ENCODE results near the gene DCAF17.

DCAF17 gene

GRCh38 chr2:171391532-171391931 is 42.5 kb upstream of the DCAF17 start:
- H3K4me3 ChIP-seq (ENCODE audit: low read depth, low read length): no peak overlapping the region
- TF ChIP-seq CTCF (IDR thresholded peaks at IDR 0.05; ENCODE audit: insufficient read depth, low read depth, low read length, missing control alignments): no peak
- DNase-seq (ENCODE audit: low read depth): no peak

DNA sequence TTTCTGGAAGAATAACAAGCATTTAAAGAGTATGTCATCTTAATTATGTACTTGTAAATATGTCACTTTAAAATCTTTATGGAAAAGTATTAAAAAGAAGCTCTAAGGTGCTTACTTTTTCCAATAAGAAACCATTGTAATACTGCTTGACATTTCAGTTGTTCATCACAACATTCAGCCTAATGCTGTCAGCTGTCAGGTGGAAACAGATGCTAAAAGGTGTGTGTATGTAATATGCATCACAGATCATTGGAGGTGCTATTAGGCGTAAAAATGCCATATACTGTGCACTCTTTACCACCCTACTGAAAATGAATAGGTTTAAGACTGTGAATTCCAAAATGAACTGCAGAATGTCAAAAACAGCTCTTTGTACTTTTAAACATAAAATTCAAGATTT is 40.5 kb upstream of the DCAF17 start:
- DNase-seq (ENCODE audit: low read depth): no peak
- no peak for TF ChIP-seq CTCF (IDR thresholded peaks at IDR 0.05; ENCODE audit: insufficient read depth, low read depth, low read length, missing control alignments)
- H3K4me3 ChIP-seq (ENCODE audit: low read depth, low read length): no peak overlapping the region

DNA sequence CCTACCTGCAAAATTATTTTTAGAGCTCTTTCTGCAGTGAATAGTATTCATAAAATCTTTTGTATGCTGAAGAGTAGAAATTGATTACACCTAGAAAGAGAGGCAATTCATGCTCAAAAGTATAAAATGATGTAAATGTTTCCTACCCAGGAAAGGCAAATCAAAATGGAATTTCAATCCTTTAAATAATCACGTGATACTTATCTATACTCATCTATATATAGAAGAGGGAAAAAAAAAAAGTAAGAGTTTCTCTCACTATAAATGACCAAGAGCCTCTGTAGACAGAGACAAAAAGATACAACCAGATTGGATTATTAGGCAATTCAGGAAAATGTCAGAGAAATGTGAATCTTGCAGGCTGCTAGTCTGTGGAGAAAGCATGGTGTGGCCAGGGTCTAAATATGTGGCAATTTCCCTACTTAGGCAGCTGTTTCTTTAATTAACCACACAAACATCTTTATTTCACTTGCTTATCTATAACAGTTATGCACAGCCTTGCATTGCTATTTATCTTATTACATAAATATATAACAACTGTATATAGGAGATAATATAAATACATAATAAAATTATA is 39.8 kb upstream of the DCAF17 start:
- no peak for DNase-seq (ENCODE audit: low read depth)

DNA sequence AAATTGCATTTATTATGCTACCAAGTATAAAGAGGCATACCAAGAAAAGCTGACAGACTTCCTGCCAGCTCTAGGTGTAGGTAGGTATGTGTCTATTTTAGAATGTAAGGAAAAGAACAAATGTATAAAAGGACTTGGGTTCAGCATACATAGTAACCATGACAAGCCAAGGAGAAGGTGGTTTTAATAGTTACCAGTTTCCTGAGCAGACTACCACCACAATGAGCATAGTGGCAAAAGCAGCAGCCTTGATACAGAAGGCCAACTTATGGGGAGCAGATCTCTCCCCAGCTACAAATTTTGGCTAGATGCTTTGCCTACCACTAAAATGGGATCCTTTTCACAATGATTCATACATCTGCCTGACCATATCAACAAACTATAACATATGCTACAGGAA is 34.7 kb upstream of the DCAF17 start:
- no peak overlapping the region for H3K4me3 ChIP-seq (ENCODE audit: low read depth, low read length)
- no peak for DNase-seq (ENCODE audit: low read depth)
- TF ChIP-seq CTCF (IDR thresholded peaks at IDR 0.05; ENCODE audit: insufficient read depth, low read depth, low read length, missing control alignments): no peak

More for the DNA sequence above, 39.8 kb upstream of the DCAF17 start:
- no peak for TF ChIP-seq CTCF (IDR thresholded peaks at IDR 0.05; ENCODE audit: insufficient read depth, low read depth, low read length, missing control alignments)
- H3K4me3 ChIP-seq (ENCODE audit: low read depth, low read length): no peak overlapping the region

GRCh38 chr2:171400395-171400794 is 33.6 kb upstream of the DCAF17 start:
- TF ChIP-seq CTCF (IDR thresholded peaks at IDR 0.05; ENCODE audit: insufficient read depth, low read depth, low read length, missing control alignments): no peak
- H3K4me3 ChIP-seq (ENCODE audit: low read depth, low read length): no peak overlapping the region
- no peak for DNase-seq (ENCODE audit: low read depth)

- no peak for DNase-seq (ENCODE audit: low read depth)
- TF ChIP-seq CTCF (IDR thresholded peaks at IDR 0.05; ENCODE audit: insufficient read depth, low read depth, low read length, missing control alignments): no peak
- no peak overlapping the region for H3K4me3 ChIP-seq (ENCODE audit: low read depth, low read length)
Measured at GRCh38 chr2:171401947-171402346, 32.1 kb upstream of the DCAF17 start.

DNA sequence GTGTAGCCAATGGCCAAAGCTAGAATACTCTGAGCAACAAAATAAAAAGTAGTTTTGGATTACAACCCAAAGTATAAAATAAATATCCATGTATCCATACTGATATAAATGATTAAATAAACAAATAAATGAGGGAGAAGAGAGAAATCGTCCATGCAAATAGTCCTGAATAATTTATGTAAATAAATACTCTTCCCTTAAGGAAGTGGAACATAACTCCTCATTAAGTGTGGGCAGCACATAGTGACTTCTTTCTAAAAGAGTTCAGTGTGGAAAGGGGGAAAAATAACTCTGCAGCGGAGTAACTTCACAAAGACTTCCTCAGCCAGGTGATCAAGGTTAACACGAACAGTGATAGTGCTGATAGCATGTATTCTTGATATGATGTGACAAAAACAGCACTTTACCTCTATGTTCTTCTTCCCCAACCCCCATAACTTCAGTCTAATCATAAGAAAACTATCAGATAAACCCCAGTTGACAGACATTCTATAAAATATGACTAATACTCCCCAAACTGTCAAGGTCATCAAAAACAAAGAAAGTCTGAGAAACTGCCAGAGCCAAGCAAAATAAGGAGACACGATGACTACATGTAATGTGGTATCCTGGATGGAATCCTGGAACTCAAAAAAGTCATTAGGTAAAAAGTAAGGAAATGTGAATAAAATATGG is 31.0 kb upstream of the DCAF17 start:
- no peak for TF ChIP-seq CTCF (IDR thresholded peaks at IDR 0.05; ENCODE audit: insufficient read depth, low read depth, low read length, missing control alignments)
- no peak for DNase-seq (ENCODE audit: low read depth)
- H3K4me3 ChIP-seq (ENCODE audit: low read depth, low read length): no peak overlapping the region

Measured in GM12865 (cell line).